Kidney (tissue), 14 donors: ENCODE results near the gene ACTR8. TPM values are rescaled to one million over a fixed set of nuclear protein-coding genes. Genes with fewer than 3 reads are reported as not detected.
A peak's percentile ranks its signal among the peaks of the same experiment; 100 is the strongest.

Experiments
- DNase-seq, 5 donors: peaks; one replicate each; pipeline ENCODE4 v3.0.0-alpha.2; 2013 to 2020
- FAIRE-seq: peaks from 2 replicates; lab custom pipeline; 2012; peaks lifted over from hg19 to GRCh38; lab: Jason Lieb, UNC
- H3K27ac ChIP-seq, 2 donors: one replicate each; pipeline ENCODE4 v1.7.0; 2013; ENCODE audit warnings: low read depth in 2 of 2, low read length in 2 of 2, inconsistent platforms in 1 of 2
- H3K27me3 ChIP-seq: one replicate; pipeline ENCODE4 v1.7.1; 2013; ENCODE audit warnings: low read length, inconsistent platforms; ENCODE audit not compliant: control insufficient read depth, insufficient read depth
- H3K36me3 ChIP-seq, 3 donors: one replicate each; pipeline versions ENCODE4 v1.7.0 to v1.7.1; 2013; ENCODE audit warnings: low read length in 3 of 3, control low read depth in 1 of 3, inconsistent platforms in 1 of 3; ENCODE audit not compliant: insufficient read depth in 3 of 3, control insufficient read depth in 2 of 3
- H3K4me1 ChIP-seq, 3 donors: one replicate each; pipeline versions ENCODE4 v1.7.0 to v1.7.1; 2013; ENCODE audit warnings: low read length in 3 of 3, inconsistent platforms in 1 of 3, low read depth in 1 of 3; ENCODE audit not compliant: control insufficient read depth in 2 of 3, insufficient read depth in 2 of 3
- H3K4me3 ChIP-seq, 3 donors: one replicate each; pipeline versions ENCODE4 v1.7.0 to v1.8.1; 2013; ENCODE audit warnings: low read length in 3 of 3, control low read depth in 1 of 3, inconsistent platforms in 1 of 3
- H3K9ac ChIP-seq, 3 donors: one replicate each; pipeline versions ENCODE4 v1.7.0 to v1.7.1; 2013; ENCODE audit warnings: low read length in 3 of 3, control low read depth in 1 of 3, inconsistent platforms in 1 of 3
- H3K9me3 ChIP-seq, 3 donors: one replicate each; pipeline versions ENCODE4 v1.7.0 to v1.7.1; 2013; ENCODE audit warnings: low read length in 3 of 3, control low read depth in 1 of 3, inconsistent platforms in 1 of 3; ENCODE audit not compliant: control insufficient read depth in 2 of 3, insufficient read depth in 1 of 3
- intact Hi-C: fragments of 100-400 bp; cut with DNase I; formaldehyde crosslinking; loops from one replicate; pipeline ENCODE4 v1.11.1; 2022
- polyA plus RNA-seq: library from polyadenylated mRNA; stranded (reverse); fragments of 350-450 nt; fragmentation: Illumina TruSeq; extraction: RNeasy Lipid Tissue Mini Kit (QIAGEN cat#74804); gene quantifications from one replicate; pipeline ENCODE4 v1.2.3, GENCODE V29; 2014; ENCODE audit warnings: low read depth, low replicate concordance; ENCODE audit not compliant: insufficient read depth
- total RNA-seq: library from RNA; stranded (reverse); fragmentation: NEBNext Ultra II Directional; extraction: Animal tissue kit (Norgen Biotek cat#: 25700); gene quantifications from one replicate; pipeline ENCODE4 v1.2.1, GENCODE V29; 2021
- TF ChIP-seq, protein P1 (sequence below): IDR thresholded peaks from 3 replicates; pipeline ENCODE4 v1.5.1; 2012; ENCODE audit warnings: mild to moderate bottlenecking, moderate library complexity, borderline replicate concordance; ENCODE audit not compliant: insufficient read depth; ENCODE audit errors: extremely low read depth
- donor health status: control.
- donor health status: control.
- donor health status: control.
- donor health status: control.
- donor health status: control.
- donor health status: DM: yes; HTN: yes; CAD: no.
- donor health status: Normal renal cell carcinoma (clear cell type).

ACTR8 gene
- total and polyA plus RNA-seq, 2 donors from 2014 or later, result 20.4 to 29.6 TPM

GRCh38 chr3:53834429-53835095, 47.4 kb downstream of the ACTR8 start:
- Histone ChIP-seq H3K9ac (no peak overlapping the region), H3K27me3 (no peaks in the 10 kb centered on the region), H3K27ac (no peak overlapping the region), H3K36me3 (peaks cover 0 to 4% (median 0%) of the 10 kb centered on the region in 3 donors), H3K4me3 (no peak overlapping the region), H3K9me3 (no peaks in the 10 kb centered on the region), H3K4me1 (peaks cover 0 to 3% (median 0%) of the 10 kb centered on the region in 3 donors)
- peak in 1 of 5 donors; percentile 15 for DNase-seq
- FAIRE-seq, result no peak
- intact Hi-C loops, result no loop called here
- TF ChIP-seq, protein P1, sequence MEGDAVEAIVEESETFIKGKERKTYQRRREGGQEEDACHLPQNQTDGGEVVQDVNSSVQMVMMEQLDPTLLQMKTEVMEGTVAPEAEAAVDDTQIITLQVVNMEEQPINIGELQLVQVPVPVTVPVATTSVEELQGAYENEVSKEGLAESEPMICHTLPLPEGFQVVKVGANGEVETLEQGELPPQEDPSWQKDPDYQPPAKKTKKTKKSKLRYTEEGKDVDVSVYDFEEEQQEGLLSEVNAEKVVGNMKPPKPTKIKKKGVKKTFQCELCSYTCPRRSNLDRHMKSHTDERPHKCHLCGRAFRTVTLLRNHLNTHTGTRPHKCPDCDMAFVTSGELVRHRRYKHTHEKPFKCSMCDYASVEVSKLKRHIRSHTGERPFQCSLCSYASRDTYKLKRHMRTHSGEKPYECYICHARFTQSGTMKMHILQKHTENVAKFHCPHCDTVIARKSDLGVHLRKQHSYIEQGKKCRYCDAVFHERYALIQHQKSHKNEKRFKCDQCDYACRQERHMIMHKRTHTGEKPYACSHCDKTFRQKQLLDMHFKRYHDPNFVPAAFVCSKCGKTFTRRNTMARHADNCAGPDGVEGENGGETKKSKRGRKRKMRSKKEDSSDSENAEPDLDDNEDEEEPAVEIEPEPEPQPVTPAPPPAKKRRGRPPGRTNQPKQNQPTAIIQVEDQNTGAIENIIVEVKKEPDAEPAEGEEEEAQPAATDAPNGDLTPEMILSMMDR, result no peak

GRCh38 chr3:53833700-53834099, 48.3 kb downstream of the ACTR8 start:
- no peaks in the 10 kb centered on the region for H3K27me3 ChIP-seq
- no peaks in the 10 kb centered on the region for H3K4me1 ChIP-seq
- H3K9ac ChIP-seq, result no peak overlapping the region
- FAIRE-seq (no peak), DNase-seq (peak in 1 of 5 donors; percentile 25)
- intact Hi-C loops, result no loop called here
- no peaks in the 10 kb centered on the region for H3K36me3 ChIP-seq
- no peak overlapping the region for H3K4me3 ChIP-seq
- H3K9me3 ChIP-seq, result no peaks in the 10 kb centered on the region
- no peak overlapping the region for H3K27ac ChIP-seq
- TF ChIP-seq, protein P1, result no peak

GRCh38 chr3:53833053-53833645, 48.8 kb downstream of the ACTR8 start:
- no peaks in the 10 kb centered on the region for H3K9me3 ChIP-seq
- H3K9ac ChIP-seq, result no peak overlapping the region
- no peak for FAIRE-seq
- TF ChIP-seq, protein P1, result no peak
- no peak overlapping the region for H3K27ac ChIP-seq
- peak in 1 of 5 donors; percentile 19 for DNase-seq
- H3K4me1 ChIP-seq, result no peaks in the 10 kb centered on the region
- intact Hi-C loops, result no loop called here
- no peaks in the 10 kb centered on the region for H3K36me3 ChIP-seq
- H3K27me3 ChIP-seq, result no peaks in the 10 kb centered on the region
- H3K4me3 ChIP-seq, result no peak overlapping the region
